Type B pancreatic cell (in vitro differentiated cells): ENCODE data around the gene POFUT2. TPM values are rescaled to one million over a fixed set of nuclear protein-coding genes. Genes with fewer than 3 reads are reported as not detected.

Experiments
- DNase-seq: peaks from one replicate; pipeline ENCODE4 v3.0.0; 2021; ENCODE audit warnings: mixed read lengths; ENCODE audit not compliant: unreplicated experiment; ENCODE audit errors: extremely low spot score
- H3K27ac Mint-ChIP-seq: 2 replicates; pipeline ENCODE4 v1.8.0; 2021; ENCODE audit warnings: mild to moderate bottlenecking, mixed read lengths
- H3K27me3 Mint-ChIP-seq: 2 replicates; pipeline ENCODE4 v1.8.0; 2021; ENCODE audit warnings: mixed read lengths
- H3K36me3 Mint-ChIP-seq: 2 replicates; pipeline ENCODE4 v1.8.0; 2021; ENCODE audit warnings: mixed read lengths
- H3K4me1 Mint-ChIP-seq: one replicate; pipeline ENCODE4 v1.8.0; 2021; ENCODE audit warnings: mixed read lengths; ENCODE audit not compliant: unreplicated experiment
- H3K4me3 Mint-ChIP-seq: 2 replicates; pipeline ENCODE4 v1.8.0; 2021; ENCODE audit warnings: mild to moderate bottlenecking, mixed read lengths
- H3K9me3 Mint-ChIP-seq: 2 replicates; pipeline ENCODE4 v1.8.0; 2021; ENCODE audit warnings: mixed read lengths
- total RNA-seq: library from RNA; stranded (reverse); gene quantifications from 2 replicates; pipeline ENCODE4 v1.2.1, GENCODE V29; 2021; ENCODE audit warnings: low replicate concordance
- TF ChIP-seq, protein P1 (sequence below): fragments of 200-600 bp; sonication (generic); conservative IDR thresholded peaks from 2 replicates; pipeline ENCODE4 v1.5.0; 2021; ENCODE audit warnings: antibody characterized with exemption, mild to moderate bottlenecking

Gene POFUT2
- total RNA-seq, 1 donor from 2014 or later = 52.8 TPM

DNA sequence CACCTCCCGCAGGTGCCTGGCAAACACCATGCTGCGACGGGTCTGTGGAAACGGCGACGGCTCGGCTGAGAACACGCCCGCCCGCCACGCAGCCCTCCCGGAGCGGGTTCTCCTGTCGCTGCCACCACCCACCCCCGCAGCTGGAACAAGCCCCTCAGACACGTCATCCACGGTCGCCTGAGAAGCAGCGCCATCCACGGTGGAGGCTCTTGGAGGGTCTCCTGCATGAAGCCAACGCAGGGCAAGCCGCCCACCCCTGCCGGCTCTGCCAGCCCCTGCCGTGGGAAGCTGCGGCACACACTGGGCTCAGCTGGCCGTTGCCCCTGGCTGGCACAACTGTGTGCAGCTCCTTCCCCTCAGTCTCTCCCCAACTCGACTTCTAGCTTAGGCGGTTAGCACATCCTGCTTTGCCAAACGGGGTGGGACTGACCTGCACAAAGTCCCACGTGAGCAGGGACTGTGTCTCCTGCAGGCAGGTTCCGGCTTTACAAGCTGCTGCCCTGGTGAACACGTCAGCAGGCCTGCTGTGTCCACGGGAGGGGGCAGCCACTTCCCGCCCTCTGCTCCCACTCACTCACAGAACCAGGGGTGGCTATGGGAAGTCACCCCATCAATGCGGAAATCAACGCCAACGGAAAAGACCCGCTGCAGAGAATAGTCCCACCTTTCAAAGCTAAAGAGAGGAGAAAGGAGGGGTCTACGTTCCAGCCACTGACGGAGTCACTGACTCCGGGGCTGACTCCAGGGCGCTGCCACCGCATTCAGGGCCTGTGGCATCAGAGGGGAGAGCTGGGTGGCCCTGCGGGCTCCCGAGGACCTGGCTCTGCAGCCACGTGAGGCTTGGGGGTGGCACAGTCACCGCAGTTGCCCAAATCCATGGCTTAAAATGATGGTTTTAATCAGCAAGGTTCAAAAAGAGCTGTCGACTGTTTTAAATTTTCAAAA lies 10.3 kb downstream of the POFUT2 start:
- Mint-ChIP-seq H3K4me3 (no peak overlapping the region), H3K36me3 (peaks cover 10% of the 10 kb centered on the region), H3K9me3 (no peaks in the 10 kb centered on the region), H3K27ac (no peak overlapping the region), H3K4me1 (no peaks in the 10 kb centered on the region), H3K27me3 (no peaks in the 10 kb centered on the region)
- peak; percentile 65 for DNase-seq
- TF ChIP-seq, protein P1, sequence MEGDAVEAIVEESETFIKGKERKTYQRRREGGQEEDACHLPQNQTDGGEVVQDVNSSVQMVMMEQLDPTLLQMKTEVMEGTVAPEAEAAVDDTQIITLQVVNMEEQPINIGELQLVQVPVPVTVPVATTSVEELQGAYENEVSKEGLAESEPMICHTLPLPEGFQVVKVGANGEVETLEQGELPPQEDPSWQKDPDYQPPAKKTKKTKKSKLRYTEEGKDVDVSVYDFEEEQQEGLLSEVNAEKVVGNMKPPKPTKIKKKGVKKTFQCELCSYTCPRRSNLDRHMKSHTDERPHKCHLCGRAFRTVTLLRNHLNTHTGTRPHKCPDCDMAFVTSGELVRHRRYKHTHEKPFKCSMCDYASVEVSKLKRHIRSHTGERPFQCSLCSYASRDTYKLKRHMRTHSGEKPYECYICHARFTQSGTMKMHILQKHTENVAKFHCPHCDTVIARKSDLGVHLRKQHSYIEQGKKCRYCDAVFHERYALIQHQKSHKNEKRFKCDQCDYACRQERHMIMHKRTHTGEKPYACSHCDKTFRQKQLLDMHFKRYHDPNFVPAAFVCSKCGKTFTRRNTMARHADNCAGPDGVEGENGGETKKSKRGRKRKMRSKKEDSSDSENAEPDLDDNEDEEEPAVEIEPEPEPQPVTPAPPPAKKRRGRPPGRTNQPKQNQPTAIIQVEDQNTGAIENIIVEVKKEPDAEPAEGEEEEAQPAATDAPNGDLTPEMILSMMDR = no peak

DNA sequence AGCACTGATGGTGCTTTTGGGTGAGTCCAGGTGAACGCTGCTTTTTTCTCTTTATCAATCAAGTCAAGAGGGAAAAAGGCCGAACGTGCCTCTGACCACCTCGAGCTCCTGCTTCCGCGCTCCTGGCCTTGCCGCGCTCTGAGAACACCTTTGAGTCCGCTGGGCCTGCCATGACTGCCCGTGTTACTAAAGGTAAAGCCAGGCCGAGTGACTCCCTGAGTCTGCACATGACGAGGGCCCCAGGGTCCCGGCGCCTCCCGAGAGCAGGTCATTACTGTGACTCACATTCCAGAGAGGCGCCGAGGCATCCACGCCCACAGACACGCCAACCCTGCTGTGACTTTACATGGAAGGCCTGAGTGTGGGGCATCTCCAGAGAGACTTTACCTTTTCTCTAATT lies 11.1 kb downstream of the POFUT2 start:
- TF ChIP-seq, protein P1 = no peak
- H3K27ac Mint-ChIP-seq = no peak overlapping the region
- DNase-seq = peak; percentile 58
- no peaks in the 10 kb centered on the region for H3K4me1 Mint-ChIP-seq
- H3K4me3 Mint-ChIP-seq = no peak overlapping the region
- peaks cover 10% of the 10 kb centered on the region for H3K36me3 Mint-ChIP-seq
- H3K27me3 Mint-ChIP-seq = no peaks in the 10 kb centered on the region
- H3K9me3 Mint-ChIP-seq = no peaks in the 10 kb centered on the region

DNA sequence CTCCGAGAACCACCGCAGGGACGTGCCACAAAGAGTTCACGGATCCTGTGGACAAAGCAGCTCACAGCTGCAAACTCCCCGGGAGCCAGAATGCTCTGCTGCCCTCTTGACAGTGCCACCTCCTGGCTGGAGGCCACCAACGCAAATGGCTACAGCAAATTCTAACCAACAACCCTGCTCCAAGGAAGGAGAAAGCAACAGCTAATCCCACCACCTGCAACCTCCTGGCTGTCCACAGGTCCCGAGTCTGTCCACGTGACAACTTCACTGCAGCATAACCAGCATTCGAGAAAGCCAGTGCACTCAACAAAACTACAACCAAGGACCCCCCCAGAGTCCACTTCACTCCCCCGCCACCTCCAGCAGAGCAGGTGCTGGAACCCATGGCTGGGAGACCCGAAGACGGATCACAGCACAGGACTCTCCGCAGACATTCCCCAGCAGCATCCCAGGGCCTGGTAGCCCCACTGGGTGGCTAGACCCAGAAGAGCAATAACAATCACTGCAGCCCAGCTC lies 17.3 kb downstream of the POFUT2 start:
- DNase-seq = peak; percentile 50
- no peak overlapping the region for H3K27ac Mint-ChIP-seq
- TF ChIP-seq, protein P1 = peak; percentile 20
- no peak overlapping the region for H3K4me3 Mint-ChIP-seq
- H3K4me1 Mint-ChIP-seq = no peaks in the 10 kb centered on the region
- H3K36me3 Mint-ChIP-seq = peaks cover 6% of the 10 kb centered on the region
- H3K9me3 Mint-ChIP-seq = no peaks in the 10 kb centered on the region
- H3K27me3 Mint-ChIP-seq = no peaks in the 10 kb centered on the region

GRCh38 chr21:45269861-45270260 lies 17.8 kb downstream of the POFUT2 start:
- TF ChIP-seq, protein P1 = no peak
- H3K9me3 Mint-ChIP-seq = no peaks in the 10 kb centered on the region
- no peaks in the 10 kb centered on the region for H3K27me3 Mint-ChIP-seq
- H3K4me3 Mint-ChIP-seq = no peak overlapping the region
- H3K4me1 Mint-ChIP-seq = no peaks in the 10 kb centered on the region
- H3K27ac Mint-ChIP-seq = no peak overlapping the region
- peaks cover 6% of the 10 kb centered on the region for H3K36me3 Mint-ChIP-seq
- peak; percentile 66 for DNase-seq

DNA sequence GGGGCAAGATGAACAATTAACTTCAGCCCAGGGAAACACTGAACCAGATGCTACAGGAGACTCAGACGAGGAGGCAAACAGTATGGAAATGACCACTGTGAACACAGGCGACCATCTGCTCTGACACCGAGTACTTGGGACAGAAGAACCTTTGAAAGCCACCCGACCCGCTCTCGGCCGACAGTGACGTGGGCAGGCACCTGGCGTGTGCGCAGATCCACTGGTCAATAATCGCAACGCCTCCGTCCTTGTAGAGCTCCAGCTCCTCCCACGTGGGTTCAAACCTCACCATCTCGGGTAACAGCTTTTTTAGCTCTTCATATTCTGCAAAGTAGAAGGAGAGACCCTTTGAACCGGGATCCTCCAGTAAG lies 20.3 kb downstream of the POFUT2 start:
- Mint-ChIP-seq H3K9me3 (no peaks in the 10 kb centered on the region), H3K27ac (no peak overlapping the region), H3K36me3 (peaks cover 11% of the 10 kb centered on the region), H3K4me1 (no peaks in the 10 kb centered on the region), H3K27me3 (no peaks in the 10 kb centered on the region), H3K4me3 (no peak overlapping the region)
- DNase-seq = peak; percentile 47
- TF ChIP-seq, protein P1 = no peak
